NB4 (cell line): Measurements from ENCODE around the gene PCDHA4.

ENCODE experiments used
- DNase-seq: peaks from one replicate; pipeline ENCODE4 v3.0.0; 2010; ENCODE audit warnings: low read depth
- H3K4me3 ChIP-seq: one replicate; pipeline ENCODE4 v1.5.1; 2011; ENCODE audit warnings: mild to moderate bottlenecking, low read depth, low read length, moderate library complexity
- MAX ChIP-seq: IDR thresholded peaks from 2 replicates; pipeline ENCODE4 v1.6.1; 2011; ENCODE audit warnings: low read depth, low read length
- MYC ChIP-seq: IDR thresholded peaks from 2 replicates; pipeline ENCODE4 v1.6.1; 2011; ENCODE audit warnings: low read depth, low read length
- POLR2A ChIP-seq: IDR thresholded peaks from 2 replicates; pipeline ENCODE4 v1.6.1; 2011; ENCODE audit warnings: mild to moderate bottlenecking; ENCODE audit not compliant: insufficient read length; ENCODE audit errors: extremely low read depth
- TF ChIP-seq, protein P1 (sequence below): IDR thresholded peaks from one replicate; pipeline ENCODE4 v1.5.1; 2012; ENCODE audit warnings: low read depth, low read length

PCDHA4 gene

DNA sequence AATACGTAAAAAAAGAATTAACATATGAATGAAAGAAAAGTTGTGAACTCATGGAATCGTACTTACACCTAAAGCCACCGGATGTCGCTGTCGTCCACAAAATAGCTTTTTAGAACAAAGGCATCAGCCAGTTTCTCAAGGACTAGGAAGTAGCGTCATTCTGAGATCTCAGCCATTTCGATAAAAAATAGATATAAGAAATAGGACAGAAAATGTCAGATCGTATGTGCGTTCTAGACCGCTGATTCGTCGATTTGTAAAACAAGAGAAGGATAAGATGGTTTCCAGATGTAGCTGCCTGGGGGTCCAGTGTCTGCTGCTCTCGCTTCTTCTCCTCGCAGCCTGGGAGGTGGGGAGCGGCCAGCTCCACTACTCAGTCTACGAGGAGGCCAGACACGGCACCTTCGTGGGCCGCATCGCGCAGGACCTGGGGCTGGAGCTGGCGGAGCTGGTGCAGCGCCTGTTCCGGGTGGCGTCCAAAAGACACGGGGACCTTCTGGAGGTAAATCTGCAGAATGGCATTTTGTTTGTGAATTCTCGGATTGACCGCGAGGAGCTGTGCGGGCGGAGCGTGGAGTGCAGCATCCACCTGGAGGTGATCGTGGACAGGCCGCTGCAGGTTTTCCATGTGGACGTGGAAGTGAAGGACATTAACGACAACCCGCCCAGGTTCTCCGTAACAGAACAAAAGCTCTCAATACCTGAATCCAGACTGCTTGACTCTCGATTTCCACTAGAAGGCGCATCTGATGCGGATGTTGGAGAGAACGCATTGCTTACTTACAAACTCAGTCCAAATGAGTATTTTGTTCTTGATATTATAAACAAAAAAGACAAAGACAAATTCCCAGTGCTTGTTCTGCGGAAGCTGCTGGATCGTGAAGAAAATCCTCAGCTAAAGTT is 49.2 kb downstream of the PCDHA4 start, which contains the start of gene PCDHA10:
Gene PCDHA10, plus strand, starts transcription at position 126 of the 903 bp plus-strand sequence. Its CDS starts 152 bp downstream, at position 278.
- peak; percentile 52 for DNase-seq
- TF ChIP-seq, protein P1, sequence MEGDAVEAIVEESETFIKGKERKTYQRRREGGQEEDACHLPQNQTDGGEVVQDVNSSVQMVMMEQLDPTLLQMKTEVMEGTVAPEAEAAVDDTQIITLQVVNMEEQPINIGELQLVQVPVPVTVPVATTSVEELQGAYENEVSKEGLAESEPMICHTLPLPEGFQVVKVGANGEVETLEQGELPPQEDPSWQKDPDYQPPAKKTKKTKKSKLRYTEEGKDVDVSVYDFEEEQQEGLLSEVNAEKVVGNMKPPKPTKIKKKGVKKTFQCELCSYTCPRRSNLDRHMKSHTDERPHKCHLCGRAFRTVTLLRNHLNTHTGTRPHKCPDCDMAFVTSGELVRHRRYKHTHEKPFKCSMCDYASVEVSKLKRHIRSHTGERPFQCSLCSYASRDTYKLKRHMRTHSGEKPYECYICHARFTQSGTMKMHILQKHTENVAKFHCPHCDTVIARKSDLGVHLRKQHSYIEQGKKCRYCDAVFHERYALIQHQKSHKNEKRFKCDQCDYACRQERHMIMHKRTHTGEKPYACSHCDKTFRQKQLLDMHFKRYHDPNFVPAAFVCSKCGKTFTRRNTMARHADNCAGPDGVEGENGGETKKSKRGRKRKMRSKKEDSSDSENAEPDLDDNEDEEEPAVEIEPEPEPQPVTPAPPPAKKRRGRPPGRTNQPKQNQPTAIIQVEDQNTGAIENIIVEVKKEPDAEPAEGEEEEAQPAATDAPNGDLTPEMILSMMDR: peak; percentile 16
- no peak for TF ChIP-seq MAX

GRCh38 chr5:140857177-140857986 is 50.5 kb downstream of the PCDHA4 start:
- no peak for DNase-seq
- TF ChIP-seq, protein P1: no peak
- TF ChIP-seq POLR2A (no peak), MAX (no peak), MYC (no peak)
- H3K4me3 ChIP-seq: no peak overlapping the region

More for the DNA sequence above, 49.2 kb downstream of the PCDHA4 start, which contains the start of gene PCDHA10:
- no peak within 1 kb of the TSS for H3K4me3 ChIP-seq

- TF ChIP-seq POLR2A (no peak), MYC (no peak), MAX (no peak)
- TF ChIP-seq, protein P1: no peak
- no peak overlapping the region for H3K4me3 ChIP-seq
- no peak for DNase-seq
Measured at GRCh38 chr5:140857987-140858240, 51.0 kb downstream of the PCDHA4 start.

DNA sequence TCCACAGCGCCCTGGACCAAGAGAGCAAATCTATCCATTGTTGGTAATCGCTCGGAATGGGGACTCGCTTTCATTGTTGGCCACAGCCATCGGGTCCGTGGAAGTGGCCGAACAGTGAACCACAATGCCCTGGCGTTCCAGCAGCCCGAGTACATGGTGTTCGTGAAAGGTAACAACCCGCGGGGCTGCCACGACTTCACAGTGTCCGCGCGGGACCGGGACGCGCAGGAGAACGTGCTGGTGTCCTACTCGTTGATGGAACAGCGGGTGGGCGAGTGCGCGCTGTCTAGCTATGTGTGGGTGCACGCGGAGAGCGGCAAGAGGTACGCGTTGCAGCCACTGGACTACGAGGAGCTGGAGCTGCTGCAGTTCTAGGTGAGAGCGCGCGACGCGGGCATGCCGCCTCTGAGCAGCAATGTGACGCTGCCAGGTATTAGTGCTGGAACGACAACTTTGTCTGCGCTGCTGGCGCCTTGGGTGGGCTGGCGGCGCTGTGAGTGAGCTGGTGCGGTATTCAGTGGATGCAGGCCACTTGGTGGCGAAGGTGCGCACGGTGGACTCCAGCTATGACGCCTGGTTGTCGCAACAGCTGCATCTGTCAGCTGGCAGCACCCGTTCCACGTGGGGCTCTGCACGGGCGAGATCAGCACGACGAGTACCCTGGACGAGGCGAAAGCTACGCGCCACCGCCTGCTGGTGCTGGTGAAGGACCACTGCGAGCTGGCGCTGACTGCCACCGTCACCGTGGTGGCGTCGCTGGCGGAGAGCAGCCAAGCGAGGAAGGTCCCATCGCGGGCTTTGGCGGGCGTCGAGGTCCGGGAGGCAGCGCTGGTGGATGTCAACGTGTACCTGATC is 55.8 kb downstream of the PCDHA4 start:
- TF ChIP-seq POLR2A (no peak), MYC (no peak), MAX (no peak)
- TF ChIP-seq, protein P1: no peak
- no peak for DNase-seq
- H3K4me3 ChIP-seq: no peak overlapping the region
